Measurements from ENCODE around the gene PREPL.

- TF ChIP-seq CTCF (IDR thresholded peaks at IDR 0.05; ENCODE audit: low read length) (no peak), EZH2 (IDR thresholded peaks at IDR 0.05; ENCODE audit: borderline replicate concordance, low read length) (no peak)
Observed at GRCh38 chr2:44347526-44347925, 13.8 kb downstream of the PREPL start.

Data from OCI-LY1 (cell line).